ENCODE results near the gene CNTD1.

Gene CNTD1

DNA sequence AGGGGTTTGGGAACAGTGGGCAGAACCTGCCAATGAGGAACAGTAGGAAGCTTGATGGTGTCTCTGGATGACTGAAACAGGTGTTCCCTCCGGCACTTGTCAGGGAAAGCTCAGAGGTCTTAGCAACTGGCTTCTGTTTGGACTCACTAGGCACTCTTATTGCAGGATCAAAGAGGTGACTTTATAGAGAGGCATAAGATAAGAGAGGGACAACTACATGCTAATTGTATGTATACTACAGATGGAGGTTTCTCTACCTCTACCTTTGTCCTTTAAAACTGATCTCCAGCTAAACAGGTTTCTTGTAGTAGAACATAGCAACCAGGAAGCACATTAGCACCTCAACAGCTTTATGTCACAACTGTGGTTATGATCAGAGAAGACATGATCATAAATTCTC lies 7.6 kb downstream of the CNTD1 start:
- no peak for DNase-seq

DNA sequence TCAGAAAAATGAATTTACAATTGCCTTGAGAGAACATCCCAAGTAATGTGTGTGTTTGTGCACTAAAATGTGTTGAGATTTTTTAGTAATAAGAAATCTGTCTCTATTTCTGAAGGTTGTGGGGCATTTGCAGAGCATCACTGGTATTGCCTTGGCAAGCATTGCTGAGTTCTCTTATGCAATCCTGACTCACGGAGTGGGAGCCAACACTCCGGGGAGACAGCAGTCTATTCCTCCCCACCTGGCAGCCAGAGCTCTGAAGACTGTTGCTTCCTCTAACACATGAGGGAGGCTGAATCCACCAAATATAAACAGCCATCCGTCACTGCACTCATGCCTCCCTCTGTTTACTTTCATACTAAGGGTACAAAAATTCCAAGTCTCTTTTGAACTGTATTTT lies 10.6 kb downstream of the CNTD1 start:
- DNase-seq: no peak

- no peak for DNase-seq
These were observed 16.2 kb downstream of the CNTD1 start for GRCh38 chr17:42814633-42815399.

DNA sequence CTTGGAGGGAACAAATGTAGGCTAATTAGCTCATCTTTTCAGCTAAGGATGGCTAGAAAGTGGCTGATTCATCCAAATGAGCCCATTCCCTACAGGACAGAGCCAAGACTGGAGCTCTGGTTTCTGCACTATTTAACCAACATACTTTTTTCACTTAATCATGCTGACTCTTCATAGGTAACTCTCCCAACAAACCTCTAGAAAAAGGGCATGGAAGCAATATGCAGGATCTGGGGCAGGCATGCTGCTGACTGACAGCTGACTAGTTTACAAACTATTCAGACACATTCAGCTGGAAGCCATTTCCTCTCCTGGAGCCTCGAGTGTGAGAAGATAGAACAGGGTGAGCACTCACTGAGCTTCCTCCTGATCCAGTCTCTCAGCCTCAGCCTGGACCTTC lies 19.2 kb downstream of the CNTD1 start:
- DNase-seq: no peak

DNA sequence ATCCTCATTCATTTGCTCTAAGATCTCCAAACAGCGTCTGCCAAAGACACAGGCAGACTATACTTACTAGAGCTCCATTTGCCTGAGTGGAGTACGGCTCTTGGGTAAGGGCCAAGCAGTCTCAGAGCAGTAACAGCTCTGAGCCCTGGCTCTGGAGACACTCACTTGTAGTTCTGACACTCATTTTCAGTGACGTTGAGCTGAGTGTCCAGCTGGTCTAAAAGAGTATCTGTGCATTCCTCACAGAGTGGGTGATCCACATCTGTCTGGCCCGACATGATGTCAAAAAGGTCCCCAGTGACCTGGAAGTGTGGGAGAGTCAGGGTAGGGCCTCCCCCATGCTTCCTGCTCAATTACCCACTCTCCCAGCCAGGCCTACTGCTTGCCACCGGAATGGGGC lies 19.7 kb downstream of the CNTD1 start:
- DNase-seq: no peak

DNA sequence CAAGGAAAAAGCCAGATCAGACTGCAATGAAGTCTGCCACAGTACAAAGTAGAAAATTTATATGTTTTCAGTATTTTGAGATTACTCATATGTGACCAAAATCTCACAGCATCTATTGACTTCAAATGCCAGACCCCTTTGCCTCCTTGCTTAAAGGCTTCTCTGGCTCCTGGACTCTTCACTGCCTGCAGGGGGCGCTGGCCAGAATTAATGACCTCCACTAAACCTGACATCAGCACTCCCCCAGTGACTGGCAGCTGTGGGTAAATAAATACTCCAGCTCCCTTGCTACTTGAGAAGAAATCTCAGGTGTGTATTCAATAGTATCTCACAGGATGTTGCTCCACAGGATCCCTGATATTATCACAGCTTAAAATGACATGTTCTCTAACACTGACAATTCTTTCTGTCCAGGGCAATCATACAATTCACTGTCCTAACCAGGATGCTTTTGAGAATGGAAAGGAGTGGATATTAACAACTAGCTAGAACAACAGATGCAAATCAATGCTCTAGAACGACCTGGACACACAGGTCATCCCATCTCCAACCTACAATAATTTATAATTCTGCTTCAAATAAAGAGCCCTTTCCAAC lies 21.4 kb downstream of the CNTD1 start:
- DNase-seq: peak; percentile 29

GRCh38 chr17:42821176-42821575 lies 22.5 kb downstream of the CNTD1 start:
- DNase-seq: no peak

GRCh38 chr17:42827472-42827871 lies 28.8 kb downstream of the CNTD1 start:
- DNase-seq: no peak

DNA sequence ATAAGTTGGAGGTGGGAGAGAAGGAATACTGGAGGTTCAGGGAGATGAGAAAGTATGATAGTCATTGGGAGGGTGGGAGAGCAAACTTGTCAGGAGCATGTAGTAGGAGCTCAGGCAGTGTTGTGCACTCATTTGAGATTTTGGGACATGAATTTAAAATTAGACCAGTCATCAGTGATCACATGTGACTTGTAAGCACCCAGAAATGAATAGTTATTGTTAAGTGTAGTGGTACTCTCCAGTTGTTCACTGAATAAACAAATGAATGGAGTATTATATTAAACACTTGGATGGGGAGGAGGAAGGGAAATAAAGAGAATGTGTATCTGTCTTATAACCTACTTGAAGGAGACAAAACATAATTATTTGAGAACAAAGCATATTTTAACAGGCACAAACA lies 32.3 kb downstream of the CNTD1 start:
- DNase-seq: no peak

DNA sequence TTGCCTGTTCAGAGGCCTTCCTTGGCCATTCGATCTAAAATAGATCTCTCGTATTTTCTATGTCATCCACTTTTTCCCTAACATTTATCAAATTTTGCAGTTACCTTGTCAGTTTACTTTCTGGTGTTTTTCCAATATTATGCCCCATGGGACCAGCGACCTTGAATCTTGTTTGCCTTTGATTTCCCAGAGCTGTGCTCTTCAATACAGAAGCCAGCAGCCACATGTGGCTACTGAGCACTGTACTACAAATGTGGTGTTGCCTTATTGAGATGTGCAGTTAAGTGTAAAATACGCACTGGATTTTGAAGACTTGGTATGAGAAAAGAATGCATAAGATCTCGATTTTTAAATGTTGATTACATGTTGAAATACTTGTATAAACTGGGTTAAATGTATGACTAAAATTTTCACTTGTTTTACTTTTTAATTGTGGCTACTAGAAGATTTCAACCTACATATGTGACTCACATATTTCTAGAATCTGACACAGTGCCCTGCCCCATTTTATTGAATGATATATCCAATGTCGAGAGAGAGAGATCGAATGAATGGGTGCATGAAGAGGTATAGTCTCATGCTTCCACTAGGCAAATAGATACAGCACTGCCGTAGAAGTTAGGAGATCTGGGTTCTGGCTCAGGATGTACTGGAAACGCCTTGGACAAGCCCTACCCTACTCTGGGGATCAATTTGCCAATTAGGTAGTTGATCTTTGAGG lies 33.7 kb downstream of the CNTD1 start:
- DNase-seq: no peak

GRCh38 chr17:42832934-42833766 lies 34.5 kb downstream of the CNTD1 start, which contains the start of gene PSME3:
TSS of gene PSME3 (plus strand) at chr17:42833397. CDS start at chr17:42833632, 235 bp downstream.
- DNase-seq: peak; percentile 87

DNA sequence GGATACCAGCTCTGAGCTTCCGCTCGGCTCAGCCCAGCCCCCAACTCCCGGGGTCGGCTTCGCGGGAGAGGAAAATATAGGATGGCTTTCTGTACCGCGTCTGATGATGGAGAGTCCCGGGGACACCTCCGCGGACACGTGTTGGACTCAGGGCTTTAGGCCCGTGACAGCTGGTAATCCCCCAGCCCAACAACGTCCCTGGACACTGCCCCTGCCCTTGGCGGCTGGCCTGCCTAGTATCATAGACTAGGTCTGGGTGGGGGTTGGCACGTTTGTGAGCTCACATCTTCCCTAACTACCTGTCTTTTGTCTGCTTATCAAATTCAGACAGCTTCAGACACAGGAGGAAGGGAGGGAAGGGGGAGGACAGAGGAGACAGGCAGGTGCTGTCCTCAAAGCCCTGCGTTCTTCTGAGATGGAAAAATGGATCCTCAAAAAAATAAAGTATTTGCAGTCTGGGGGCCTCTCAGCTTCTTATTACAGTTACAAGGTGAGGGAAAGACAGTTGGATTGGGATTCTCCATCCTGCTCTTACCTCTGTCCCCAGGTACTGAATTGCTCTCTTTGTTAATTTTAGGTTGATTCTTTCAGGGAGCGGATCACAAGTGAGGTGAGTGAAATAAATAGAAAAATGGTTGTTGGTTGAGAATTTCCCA lies 35.2 kb downstream of the CNTD1 start:
- DNase-seq: no peak

DNA sequence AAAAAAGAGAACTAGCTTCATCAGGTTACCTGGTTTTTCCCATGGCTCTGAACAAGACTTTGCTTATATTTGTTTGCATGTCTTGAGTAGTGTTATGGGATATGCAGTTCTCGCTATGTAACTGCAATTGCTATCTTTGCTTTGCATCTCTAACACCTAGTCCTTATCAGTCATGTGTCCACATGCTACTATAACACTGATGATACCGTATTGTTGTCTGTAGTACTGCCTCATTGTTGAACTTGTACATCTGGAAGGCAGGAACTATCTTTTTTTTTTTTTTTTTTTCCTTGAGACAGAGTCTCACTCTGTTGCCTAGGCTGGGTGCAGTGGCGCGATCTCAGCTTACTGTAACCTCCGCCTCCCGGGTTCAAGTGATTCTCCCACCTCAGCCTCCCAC lies 37.1 kb downstream of the CNTD1 start:
- no peak for DNase-seq

GRCh38 chr17:42841975-42842685 lies 43.5 kb downstream of the CNTD1 start:
- DNase-seq: no peak

- no peak for DNase-seq
These were observed 44.8 kb downstream of the CNTD1 start for GRCh38 chr17:42843358-42843934.

- no peak for DNase-seq
These were observed 45.6 kb downstream of the CNTD1 start, which contains the start of gene AOC2 for GRCh38 chr17:42844271-42844670. TSS of gene AOC2 (plus strand) at chr17:42844580. CDS start at chr17:42844627, 47 bp downstream.

DNA sequence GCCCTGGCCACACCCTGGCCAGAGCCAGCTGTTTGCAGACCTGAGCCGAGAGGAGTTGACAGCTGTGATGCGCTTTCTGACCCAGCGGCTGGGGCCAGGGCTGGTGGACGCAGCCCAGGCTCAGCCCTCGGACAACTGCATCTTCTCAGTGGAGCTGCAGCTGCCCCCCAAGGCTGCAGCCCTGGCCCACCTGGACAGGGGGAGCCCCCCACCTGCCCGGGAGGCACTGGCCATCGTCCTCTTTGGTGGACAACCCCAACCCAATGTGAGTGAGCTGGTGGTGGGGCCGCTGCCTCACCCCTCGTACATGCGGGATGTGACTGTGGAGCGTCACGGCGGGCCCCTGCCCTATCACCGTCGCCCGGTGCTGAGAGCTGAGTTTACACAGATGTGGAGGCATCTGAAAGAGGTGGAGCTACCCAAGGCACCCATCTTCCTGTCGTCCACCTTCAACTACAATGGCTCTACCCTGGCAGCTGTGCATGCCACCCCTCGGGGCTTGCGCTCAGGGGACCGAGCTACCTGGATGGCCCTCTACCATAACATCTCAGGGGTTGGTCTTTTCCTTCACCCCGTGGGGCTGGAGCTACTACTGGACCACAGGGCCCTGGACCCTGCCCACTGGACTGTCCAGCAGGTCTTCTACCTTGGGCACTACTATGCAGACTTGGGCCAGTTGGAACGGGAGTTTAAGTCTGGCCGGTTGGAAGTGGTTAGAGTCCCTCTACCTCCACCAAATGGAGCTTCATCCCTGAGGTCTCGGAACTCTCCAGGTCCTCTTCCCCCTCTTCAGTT lies 46.3 kb downstream of the CNTD1 start:
- no peak for DNase-seq

- no peak for DNase-seq
These were observed 46.9 kb downstream of the CNTD1 start for GRCh38 chr17:42845556-42845917.

- no peak for DNase-seq
These were observed 47.4 kb downstream of the CNTD1 start for GRCh38 chr17:42845918-42846593.

All from activated CD4-positive, alpha-beta T cell treated with anti-CD3 and anti-CD28 coated beads for 1 hour (primary cell).